Measurements from ENCODE around the gene OR5I1. TPM values are rescaled to one million over a fixed set of nuclear protein-coding genes. Genes with fewer than 3 reads are reported as not detected.
"Not testable (repeated sequence)": the region's sequence is repeated elsewhere in the genome, so short reads cannot be mapped to it uniquely, and the experiment has no call there.

OR5I1 gene
- polyA plus RNA-seq = not detected

GRCh38 chr11:55936300-55936699 lies at the start of gene OR5I1:
TSS of gene OR5I1 (minus strand) at chr11:55936400. CDS start at chr11:55936400, 0 bp downstream.
- WGBS, 3 donors = 59 to 71% (median 67%) methylated on average over 2 of the region's 2 CpGs
- no peak within 1 kb of the TSS for H3K27ac ChIP-seq (ENCODE audit: low read depth, low read length)

GRCh38 chr11:55970935-55971334 lies 34.7 kb upstream of the OR5I1 start:
- WGBS, 3 donors = 85 to 97% (median 90%) methylated on average over 3 of the region's 3 CpGs
- H3K27ac ChIP-seq (ENCODE audit: low read depth, low read length) = no peak overlapping the region

- 79 to 84% (median 83%) methylated on average over 2 of the region's 2 CpGs for WGBS, 3 donors
- H3K27ac ChIP-seq (ENCODE audit: low read depth, low read length) = no peak within 1 kb of the TSS
These were observed 33.6 kb upstream of the OR5I1 start, which contains the start of gene OR10AG1 for GRCh38 chr11:55969845-55970244. TSS of gene OR10AG1 (minus strand) at chr11:55969945. CDS start at chr11:55969907, 38 bp downstream.

GRCh38 chr11:55967914-55968313 lies 31.7 kb upstream of the OR5I1 start:
- 58 to 78% (median 77%) methylated on average over 5 of the region's 5 CpGs for WGBS, 3 donors

GRCh38 chr11:55966391-55966790 lies 30.2 kb upstream of the OR5I1 start:
- no peak overlapping the region for H3K27ac ChIP-seq (ENCODE audit: low read depth, low read length)
- WGBS, 3 donors = 67 to 77% (median 71%) methylated on average over 2 of the region's 2 CpGs

More at GRCh38 chr11:55967914-55968313, 31.7 kb upstream of the OR5I1 start:
- H3K27ac ChIP-seq (ENCODE audit: low read depth, low read length) = no peak overlapping the region

- no peak overlapping the region for H3K27ac ChIP-seq (ENCODE audit: low read depth, low read length)
- 25 to 77% (median 72%) methylated on average over 4 of the region's 4 CpGs for WGBS, 3 donors
These were observed 20.3 kb upstream of the OR5I1 start for GRCh38 chr11:55956521-55956920.

- WGBS, 3 donors = 59 to 87% (median 68%) methylated on average over 4 of the region's 4 CpGs
- no peak overlapping the region for H3K27ac ChIP-seq (ENCODE audit: low read depth, low read length)
These were observed 13.1 kb upstream of the OR5I1 start for GRCh38 chr11:55949330-55949729.

- no peak overlapping the region for H3K27ac ChIP-seq (ENCODE audit: low read depth, low read length)
- WGBS, 3 donors = 1 to 5% (median 5%) methylated on average over 3 of the region's 3 CpGs
These were observed 6.7 kb upstream of the OR5I1 start for GRCh38 chr11:55942785-55943392.

GRCh38 chr11:55920537-55920936 lies 15.7 kb downstream of the OR5I1 start:
- 65 to 81% (median 79%) methylated on average over 5 of the region's 5 CpGs for WGBS, 3 donors
- no peak overlapping the region for H3K27ac ChIP-seq (ENCODE audit: low read depth, low read length)

GRCh38 chr11:55914482-55914881 lies 21.7 kb downstream of the OR5I1 start, which contains the start of gene OR5W2:
TSS of gene OR5W2 (minus strand) at chr11:55914582. CDS start at chr11:55914582, 0 bp downstream.
- no peak within 1 kb of the TSS for H3K27ac ChIP-seq (ENCODE audit: low read depth, low read length)
- 42 to 64% (median 57%) methylated on average over 1 of the region's 1 CpG for WGBS, 3 donors

- 24 to 31% (median 28%) methylated on average over 2 of the region's 2 CpGs for WGBS, 3 donors
- no peak overlapping the region for H3K27ac ChIP-seq (ENCODE audit: low read depth, low read length)
These were observed 33.9 kb downstream of the OR5I1 start for GRCh38 chr11:55902308-55902707.

GRCh38 chr11:55895216-55895615 lies 41.0 kb downstream of the OR5I1 start:
- WGBS, 3 donors = 52 to 58% (median 54%) methylated on average over 8 of the region's 8 CpGs
- H3K27ac ChIP-seq (ENCODE audit: low read depth, low read length) = no peak overlapping the region

GRCh38 chr11:55885481-55885880 lies 50.7 kb downstream of the OR5I1 start:
- H3K27ac ChIP-seq (ENCODE audit: low read depth, low read length) = not testable (repeated sequence)
- 75 to 89% (median 85%) methylated on average over 9 of the region's 9 CpGs for WGBS, 3 donors

Other genes with a start within 250 kb of the OR5I1 start
- gene OR5D13, start 163.0 kb downstream of the OR5I1 start, polyA plus RNA-seq = not detected
- not detected for gene OR5D14, start 140.8 kb downstream of the OR5I1 start, polyA plus RNA-seq
- not detected for gene OR5L1, start 125.0 kb downstream of the OR5I1 start, polyA plus RNA-seq
- not detected for gene OR5D18, start 116.8 kb downstream of the OR5I1 start, polyA plus RNA-seq
- not detected for gene OR5L2, start 109.2 kb downstream of the OR5I1 start, polyA plus RNA-seq
- gene OR5D16, start 97.6 kb downstream of the OR5I1 start, polyA plus RNA-seq = not detected
- not detected for gene TRIM51, start 53.1 kb downstream of the OR5I1 start, polyA plus RNA-seq
- not detected for gene OR5W2, start 21.8 kb downstream of the OR5I1 start, polyA plus RNA-seq
- gene OR10AG1, start 33.5 kb upstream of the OR5I1 start, polyA plus RNA-seq = not detected
- gene OR5F1, start 58.2 kb upstream of the OR5I1 start, polyA plus RNA-seq = not detected
- not detected for gene OR5AS1, start 91.3 kb upstream of the OR5I1 start, polyA plus RNA-seq
- not detected for gene OR8I2, start 156.9 kb upstream of the OR5I1 start, polyA plus RNA-seq
- gene OR8H2, start 167.3 kb upstream of the OR5I1 start, polyA plus RNA-seq = not detected
- gene OR8H3, start 186.0 kb upstream of the OR5I1 start, polyA plus RNA-seq = not detected
- gene OR8J3, start 203.8 kb upstream of the OR5I1 start, polyA plus RNA-seq = not detected
- not detected for gene OR8K5, start 223.9 kb upstream of the OR5I1 start, polyA plus RNA-seq
- gene OR5J2, start 240.2 kb upstream of the OR5I1 start, polyA plus RNA-seq = not detected

Measured in adipose tissue (tissue), 3 donors.